GM18909 (cell line): ENCODE data around the gene GSPT1.
"Not testable (repeated sequence)": the region's sequence is repeated elsewhere in the genome, so short reads cannot be mapped to it uniquely, and the experiment has no call there.

Experiments used
- ATAC-seq: cut with Tn5 transposase; IDR thresholded peaks from one replicate; pipeline ENCODE4 v1.9.1; 2021; ENCODE audit warnings: mild to moderate bottlenecking; ENCODE audit not compliant: unreplicated experiment, poor library complexity

The GSPT1 gene

DNA sequence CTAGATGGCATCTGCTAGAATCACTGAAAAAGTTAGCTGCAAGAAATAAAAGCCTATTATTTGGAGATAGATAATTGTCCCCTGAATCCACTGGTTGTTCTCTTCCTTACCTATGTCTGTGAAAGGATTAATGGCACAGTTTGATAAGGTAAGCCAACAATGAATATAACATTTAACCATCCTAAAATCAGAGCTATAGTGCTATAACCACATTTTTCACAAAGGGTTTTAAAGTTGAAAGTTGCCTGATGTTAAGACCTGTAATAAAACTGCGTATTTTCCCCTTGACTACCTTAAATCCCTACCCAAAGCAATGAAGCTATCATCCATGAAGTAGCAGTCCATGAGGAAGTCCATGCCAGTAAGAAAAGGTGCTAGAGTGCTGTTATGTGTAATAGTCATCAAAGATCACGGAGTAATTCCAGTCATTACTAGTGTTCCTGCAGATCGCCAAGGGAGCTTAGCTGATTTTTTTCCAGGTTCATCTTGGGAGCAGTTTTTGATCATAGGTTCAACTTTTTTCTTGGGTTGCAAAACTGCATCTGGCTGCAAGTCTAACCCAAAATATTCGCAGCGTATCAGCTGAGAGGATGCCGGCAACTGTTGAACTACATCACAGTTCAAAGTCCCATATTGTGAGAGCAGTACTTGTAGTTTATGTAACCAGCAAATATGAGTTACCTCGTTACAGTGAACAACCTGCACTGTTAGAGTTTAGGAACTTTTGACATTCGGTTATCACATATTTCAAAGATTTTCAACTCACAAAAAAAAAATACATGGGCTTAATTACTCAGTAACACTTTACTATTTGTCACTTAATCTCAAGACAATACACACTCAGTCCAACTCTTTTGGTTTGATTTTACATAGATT is 46.2 kb downstream of the GSPT1 start:
- no peak for ATAC-seq

DNA sequence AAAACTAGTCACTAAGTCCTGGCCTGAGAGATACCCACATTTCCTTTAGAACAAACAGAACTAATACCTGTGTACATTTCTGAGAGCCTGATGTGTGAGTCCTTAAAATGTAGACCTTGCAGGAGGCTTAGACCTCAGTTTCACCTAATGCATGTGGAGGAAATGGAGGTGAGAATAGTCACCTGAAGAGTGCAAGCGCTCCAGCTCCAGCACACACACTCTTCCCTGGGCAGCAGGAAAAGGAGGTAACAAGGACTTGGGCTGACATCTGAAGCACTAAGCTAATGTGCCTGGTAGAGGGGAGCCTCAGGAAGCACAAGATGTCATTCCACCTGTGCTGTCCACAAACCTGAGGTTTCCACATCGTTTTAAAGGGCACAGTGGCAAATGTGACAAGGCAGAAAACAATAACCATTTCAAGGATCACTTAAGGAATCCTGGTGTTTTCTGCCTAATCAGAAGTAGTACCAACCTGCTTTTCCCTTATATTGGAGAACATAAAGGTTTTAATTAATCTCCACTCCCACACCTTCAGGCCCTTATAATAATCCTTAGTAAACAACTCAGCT is 47.3 kb downstream of the GSPT1 start:
- no peak for ATAC-seq

DNA sequence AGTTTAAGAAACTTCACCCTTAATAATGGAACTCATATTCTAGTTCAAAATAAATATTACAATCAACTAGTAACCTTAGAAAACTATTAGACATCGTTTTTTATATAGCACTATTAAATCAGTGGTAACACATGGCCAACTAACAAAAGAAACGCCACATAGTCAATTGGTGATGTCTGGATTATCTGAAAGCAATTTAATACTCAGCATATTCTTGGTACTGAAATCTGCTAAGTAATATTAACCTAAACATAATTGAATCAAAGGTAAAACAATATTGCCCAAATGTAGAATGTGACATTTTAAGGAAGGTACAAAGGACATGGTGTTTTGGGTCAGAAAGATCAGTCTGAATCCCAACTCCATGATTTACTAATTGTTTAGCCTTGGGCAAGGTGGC is 53.3 kb downstream of the GSPT1 start:
- ATAC-seq: no peak

DNA sequence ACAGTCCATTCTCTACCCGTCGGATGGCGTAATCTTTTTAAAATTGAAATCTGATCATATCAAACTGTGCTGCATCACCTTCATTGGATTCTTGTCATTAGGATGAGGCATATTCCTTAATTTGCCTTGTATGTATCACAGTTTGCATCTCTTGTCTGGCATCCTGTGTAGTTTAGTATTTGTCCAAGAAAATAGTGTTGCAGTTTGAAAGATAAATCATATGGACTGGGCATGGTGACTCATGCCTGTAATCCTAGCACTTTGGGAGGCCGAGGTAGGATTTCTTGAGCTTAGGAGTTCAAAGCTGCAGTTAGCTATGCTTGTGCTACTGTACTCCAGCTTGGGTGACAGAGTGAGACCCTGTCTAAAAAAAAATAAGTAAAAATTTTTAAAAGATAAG is 58.6 kb downstream of the GSPT1 start:
- no peak for ATAC-seq

DNA sequence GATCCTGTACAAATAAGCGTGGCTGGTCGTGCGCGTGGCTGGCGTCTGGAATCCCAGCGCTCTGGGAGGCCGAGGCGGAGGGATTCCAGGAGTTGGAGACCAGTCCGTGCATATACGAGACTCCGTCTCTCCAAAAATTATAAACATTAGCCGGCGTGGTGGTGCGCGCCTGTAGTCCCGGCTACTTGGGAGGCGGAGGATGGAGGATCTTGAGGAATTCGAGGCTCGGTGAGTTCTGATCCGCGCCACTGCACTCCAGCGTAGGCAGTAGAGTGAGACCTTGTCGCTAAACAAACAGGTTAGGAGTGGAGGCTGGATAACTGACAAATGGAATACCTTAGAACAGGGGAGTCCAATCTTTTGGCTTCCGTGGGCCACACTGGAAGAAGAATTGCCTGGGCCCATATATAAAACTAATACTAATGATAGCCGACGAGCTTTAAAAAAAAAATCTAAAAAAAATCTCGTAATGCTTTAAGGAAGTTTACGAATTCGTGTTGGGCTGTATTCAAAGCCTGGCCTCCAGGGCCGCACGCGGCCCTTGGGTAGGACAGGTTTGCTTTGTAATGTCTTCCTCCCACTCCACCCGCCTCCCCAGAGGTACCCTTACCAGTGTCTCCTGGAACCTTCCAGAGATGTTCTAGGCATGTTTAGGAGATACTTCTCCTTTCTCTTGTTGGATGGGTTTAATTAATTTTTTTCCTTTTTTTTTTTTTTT is 63.5 kb downstream of the GSPT1 start:
- no peak for ATAC-seq

DNA sequence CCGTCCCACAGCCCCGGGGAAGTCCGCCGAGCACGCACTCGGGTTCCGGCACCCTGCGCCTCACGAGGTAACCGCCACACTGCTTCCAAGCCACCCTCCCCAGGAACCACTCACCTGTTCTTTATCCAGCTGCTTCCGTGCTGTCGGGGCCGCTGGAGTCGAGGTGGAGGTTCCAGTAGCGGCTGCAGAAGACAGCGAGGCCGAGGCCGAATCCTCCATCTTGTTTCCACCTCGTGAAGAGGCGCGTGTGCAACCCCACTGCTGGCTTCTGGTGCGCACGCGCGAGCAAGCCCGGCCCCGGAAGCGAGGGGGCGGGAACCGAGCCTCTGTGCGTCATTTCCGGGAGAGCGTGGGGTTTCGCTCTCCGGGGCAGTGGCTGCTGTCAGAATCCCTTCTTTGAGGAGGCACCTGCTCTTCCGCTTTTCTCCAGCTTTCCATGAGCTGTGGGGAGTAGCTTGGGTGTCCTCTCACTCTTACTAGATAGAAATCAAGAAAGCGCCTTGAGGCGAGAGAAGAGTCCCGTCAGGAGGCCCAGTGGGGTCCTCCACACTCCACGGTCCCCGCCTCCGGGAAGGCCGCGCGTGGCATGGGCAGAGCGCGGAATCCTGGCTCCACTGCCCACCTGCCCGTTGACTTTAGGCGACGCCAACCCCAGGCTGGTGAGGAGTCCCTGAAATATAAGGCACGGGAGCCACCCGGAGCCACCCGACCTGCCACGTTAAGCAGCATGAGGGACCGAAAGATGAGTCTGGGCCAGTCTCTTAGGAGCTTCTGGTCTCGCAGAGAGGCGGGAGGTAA is 64.3 kb downstream of the GSPT1 start, which contains the start of gene RSL1D1:
TSS of gene RSL1D1 (minus strand) at position 249 of the 798 bp plus-strand sequence. CDS start at position 219, 30 bp downstream.
- ATAC-seq: peak; percentile 82

DNA sequence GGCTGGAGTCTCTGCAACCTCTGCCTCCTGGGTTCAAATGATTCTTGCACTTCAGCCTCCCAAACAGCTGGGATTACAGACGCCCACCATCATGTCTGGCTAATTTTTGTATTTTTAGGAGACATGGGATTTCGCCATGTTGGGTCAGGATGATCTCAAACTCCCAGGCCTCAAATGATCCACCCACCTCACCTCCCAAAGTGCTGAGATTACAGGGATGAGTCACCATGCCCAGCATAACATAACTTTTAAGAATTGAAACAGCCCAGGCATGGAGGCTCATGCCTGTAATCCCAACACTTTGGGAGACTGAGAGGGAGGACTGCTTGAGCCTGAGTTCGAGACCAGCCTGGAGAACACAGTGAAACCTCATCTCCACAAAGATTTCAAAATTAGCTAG is 66.9 kb downstream of the GSPT1 start:
- no peak for ATAC-seq

DNA sequence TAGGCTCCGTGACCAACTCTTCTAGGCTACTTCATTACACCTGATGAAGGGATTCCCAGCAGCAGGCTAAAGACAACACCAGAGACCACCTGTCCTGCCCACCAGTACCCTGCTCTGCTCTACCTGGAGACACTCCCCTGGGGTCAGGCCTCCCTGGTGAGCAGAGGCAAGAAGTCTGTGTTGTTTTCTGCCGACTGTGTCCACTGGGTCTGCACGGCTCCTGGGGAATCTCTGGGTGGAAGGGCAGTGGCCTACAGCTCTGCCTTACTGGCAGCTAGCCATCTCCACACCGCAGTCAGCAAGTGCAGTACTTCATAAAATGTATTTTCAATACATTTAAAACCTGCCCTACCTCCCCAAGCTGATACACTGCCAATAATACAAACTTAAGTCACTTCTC is 71.3 kb downstream of the GSPT1 start:
- no peak for ATAC-seq

DNA sequence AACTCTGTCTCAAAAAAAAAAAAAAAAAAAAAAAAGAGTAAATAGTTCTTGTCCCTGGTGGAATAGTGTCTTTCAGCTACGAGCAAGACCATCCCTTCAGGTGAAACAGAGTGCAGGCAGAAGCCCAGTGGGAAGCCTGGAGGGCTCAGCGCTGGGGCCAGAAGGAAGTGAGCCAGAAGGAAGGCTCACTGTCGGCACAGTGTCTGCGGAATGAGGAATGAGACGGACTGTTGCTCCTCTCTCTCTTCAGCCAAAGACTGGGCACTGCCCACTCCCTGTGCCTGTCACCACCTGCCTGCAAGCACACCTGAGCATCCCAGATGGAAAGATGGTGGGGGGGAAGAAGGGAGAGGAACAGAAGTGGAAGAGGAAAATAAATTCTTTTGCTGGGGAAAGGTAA is 71.9 kb downstream of the GSPT1 start:
- no peak for ATAC-seq

DNA sequence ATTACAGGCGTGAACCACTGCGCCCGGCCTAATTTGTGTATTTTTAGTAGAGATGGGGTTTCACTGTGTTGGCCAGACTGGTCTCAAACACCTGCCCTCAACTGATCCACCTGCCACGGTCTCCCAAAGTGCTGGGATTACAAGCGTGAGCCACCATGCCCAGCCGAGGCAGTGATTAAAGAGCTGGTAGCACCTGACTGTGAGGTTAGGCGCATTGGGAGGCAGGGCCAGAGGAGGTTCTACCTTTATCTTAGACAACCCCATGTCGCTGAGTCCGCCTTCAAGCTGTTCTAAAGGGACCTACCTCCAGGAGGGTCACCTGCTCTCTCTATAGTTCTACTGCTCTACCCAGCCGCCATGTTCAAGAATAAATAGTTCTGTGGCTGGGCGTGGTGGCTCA is 72.5 kb downstream of the GSPT1 start:
- ATAC-seq: no peak

DNA sequence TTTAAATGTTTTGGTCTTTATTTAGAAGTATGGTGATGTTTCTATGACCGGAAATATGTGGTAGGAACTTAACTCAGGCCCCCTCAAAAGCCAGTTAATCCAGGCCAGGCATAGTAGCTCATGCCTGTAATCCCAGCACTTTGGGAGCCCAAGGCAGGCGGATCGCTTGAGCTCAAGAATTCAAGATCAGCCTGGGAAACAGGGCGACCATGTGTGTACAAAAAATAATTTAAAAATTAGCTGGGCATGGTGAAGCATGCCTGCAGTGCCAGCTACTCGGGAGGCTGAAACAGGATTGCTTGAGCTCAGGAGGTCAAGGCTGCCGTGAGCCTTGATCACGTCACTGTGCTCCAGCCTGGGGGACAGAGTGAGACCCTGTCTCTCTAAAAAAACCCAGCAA is 74.7 kb downstream of the GSPT1 start:
- no peak for ATAC-seq

DNA sequence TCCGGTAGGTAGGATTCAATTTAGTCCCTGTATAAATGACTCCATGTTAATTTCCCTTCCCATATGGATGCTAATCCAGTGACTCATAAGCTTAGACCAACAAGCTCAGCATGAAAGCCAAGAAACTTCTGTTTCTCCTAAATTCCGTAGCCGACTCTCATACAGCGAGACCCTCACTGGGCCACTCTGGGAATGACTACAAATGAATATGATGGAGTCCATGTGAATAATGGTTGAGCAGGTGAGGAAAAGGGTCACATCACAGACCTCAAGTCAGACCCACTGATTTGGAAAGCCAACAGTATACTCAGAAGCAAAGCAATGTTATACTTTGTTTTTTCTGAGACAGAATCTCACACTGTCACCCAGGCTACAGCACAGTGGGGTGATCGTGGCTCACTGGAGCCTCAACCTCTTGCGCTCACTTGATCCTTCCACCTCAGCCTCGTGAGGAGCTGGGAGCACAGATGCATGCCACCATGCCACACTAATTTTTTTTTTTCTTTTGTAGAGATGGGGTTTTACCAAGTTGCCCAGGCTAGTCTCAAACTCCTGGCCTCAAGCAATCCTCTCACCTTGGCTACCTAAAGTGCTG is 79.0 kb downstream of the GSPT1 start:
- no peak for ATAC-seq

DNA sequence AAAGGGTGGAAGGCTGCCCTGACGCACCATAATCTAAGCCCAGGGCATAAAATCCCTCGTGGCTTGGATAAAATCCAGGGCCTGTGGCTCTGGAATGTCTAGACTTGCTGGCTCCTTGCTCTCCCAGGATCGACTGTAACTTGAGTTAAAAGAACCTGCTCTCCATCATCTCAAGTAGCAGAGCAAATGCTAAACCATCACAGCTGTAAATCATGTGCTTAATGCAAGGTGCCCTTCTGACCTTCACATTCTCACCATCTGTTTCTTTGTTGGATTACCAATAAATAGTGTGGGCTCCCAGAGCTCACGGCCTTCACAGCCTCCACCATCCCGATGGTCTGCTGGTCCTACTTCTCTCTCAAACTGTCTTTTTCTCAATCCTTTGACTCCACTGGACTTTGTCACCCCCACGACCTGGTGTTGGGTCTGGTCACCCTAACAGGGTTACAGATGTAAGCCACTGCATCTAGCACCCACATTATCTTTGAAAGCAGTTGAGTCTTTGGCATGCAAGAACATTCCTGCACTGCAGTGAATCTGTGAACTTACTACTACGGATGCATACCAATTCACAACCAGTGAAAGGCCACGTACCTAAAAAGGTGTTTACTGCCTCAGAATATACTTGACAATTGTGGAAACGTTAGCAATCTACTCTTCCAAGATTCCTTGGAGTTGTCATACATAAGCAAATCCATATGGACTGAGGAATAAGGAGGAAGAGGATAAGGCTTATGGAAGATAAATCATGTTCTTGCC is 79.7 kb downstream of the GSPT1 start:
- no peak for ATAC-seq

DNA sequence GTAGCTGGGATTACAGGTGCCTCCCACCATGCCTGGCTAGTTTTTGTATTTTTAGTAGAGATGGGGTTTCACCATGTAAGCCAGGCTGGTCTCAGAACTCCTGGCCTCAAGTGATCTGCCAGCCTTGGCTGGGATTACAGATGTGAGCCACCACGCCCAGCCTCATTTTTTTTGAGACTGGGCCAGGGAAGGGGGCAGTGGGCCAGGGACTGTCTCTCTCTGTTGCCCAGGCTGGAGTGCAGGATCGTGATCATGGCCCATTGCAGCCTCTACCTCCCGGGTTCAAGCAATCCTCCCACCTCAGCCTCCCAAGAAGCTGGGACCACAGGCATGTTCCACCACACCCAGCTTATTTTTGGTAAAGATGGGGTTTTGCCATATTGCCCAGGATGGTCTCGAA is 80.4 kb downstream of the GSPT1 start:
- no peak for ATAC-seq

DNA sequence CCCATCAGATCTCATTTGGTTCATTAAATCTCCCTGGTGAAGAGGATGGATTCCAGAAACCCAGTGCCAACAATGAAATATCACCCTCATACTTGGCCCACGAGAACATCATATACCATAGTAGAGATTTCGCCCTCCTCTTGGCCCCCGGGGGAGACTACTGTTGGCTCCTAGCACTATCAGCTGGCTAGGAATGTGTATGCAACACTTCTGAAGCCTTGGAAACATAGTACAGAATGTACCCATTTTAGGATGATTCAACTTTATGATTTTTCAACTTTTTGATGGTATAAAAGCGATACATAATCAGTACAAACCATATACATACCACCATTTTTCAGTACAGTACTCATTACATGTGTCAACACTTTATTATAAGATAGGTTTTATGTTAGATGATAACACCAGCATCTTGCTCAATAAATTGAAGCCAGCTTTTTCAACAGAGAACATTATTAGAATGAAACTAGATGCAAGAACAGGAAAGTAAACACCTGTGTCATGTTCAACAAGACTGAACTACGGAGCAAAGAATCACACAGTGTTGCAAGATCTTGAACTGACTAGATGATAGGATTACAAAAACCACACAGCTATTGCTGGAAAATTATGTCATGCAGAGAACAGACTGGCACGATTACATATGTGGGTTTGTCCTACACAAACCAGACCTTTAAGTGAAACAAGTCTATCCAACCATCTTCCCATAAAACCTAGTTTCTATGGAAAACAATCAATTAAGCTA is 81.6 kb downstream of the GSPT1 start:
- ATAC-seq: no peak

DNA sequence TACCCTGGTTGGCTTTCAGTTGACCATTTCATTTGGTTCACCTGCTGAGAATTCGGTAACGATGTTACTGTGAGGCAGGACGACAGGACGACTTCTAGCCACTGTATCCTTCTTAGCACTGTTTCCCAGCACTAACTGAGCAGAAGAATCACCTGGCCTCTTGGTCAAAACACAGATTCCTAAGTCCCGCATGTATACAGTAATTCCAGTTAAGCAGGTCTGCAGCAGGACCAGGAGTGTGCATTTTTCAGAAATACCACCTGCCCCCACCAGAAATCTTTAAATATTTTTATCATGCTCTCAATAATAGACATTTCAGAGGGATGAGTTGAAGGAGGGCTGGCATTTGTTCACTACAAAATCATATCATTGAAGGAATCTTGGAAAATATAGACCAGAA is 87.1 kb downstream of the GSPT1 start:
- no peak for ATAC-seq

DNA sequence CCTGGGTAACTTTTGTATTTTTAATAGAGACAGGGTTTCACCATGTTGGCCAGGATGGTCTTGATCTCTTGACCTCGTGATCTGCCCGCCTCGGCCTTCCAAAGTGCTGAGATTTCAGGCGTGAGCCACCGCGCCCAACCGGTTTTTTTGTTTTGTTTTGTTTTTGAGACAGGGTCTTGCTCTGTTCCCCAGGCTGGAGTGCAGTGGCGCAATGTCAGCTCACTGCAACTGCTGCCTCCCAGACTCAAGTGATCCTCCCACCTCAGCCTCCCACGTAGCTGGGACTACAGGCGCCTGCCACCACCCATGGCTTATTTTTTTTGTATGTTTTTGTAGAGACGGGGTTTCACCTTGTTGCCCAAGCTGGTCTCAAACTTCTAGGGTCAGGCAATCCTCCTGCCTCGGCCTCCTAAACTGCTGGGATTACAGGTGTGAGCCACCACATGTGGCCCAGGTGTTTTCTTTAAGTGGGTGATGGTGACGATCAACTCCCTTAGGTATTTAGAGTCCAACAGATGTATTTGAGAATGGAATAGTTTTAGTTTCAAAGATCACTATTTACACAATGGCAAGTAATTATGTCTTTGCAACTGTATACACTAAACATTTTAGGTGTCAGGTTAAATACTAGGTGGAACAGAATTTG is 90.1 kb downstream of the GSPT1 start:
- not testable (repeated sequence) for ATAC-seq

DNA sequence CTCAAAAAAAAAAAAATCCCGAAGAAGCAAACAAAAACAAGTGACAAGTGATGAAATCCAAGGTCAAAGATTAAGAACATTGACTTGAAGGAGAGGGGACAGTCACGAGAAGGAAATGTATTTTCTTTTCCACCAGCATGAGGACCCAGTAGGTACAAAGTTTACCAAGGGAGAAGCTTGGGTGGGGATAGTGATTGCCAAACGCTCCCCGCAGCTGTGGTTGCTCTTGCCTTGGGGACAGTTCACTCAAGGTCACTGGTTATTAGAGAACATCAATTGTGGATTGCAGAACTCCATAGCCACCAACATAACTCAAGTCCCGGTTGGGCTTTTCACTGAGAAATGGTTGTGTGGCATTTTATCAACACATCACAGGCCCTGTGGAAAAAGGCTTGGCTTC is 91.4 kb downstream of the GSPT1 start:
- no peak for ATAC-seq
